RPMI7951 (cell line): ENCODE results near the gene PRKCD. TPM values are rescaled to one million over a fixed set of nuclear protein-coding genes. Genes with fewer than 3 reads are reported as not detected.

ENCODE experiments used
- DNase-seq: peaks from one replicate; pipeline ENCODE4 v3.0.0-alpha.2; 2012; ENCODE audit warnings: low read depth
- total RNA-seq: library from RNA; depleted of rRNA; stranded (reverse); fragments of >200 nt; shearing (Covaris generic); gene quantifications from 2 replicates; pipeline ENCODE4 v1.2.3, GENCODE V29; 2014; rRNA removed

The PRKCD gene
- total RNA-seq: 4.3 and 5.0 TPM in 2 replicates

DNA sequence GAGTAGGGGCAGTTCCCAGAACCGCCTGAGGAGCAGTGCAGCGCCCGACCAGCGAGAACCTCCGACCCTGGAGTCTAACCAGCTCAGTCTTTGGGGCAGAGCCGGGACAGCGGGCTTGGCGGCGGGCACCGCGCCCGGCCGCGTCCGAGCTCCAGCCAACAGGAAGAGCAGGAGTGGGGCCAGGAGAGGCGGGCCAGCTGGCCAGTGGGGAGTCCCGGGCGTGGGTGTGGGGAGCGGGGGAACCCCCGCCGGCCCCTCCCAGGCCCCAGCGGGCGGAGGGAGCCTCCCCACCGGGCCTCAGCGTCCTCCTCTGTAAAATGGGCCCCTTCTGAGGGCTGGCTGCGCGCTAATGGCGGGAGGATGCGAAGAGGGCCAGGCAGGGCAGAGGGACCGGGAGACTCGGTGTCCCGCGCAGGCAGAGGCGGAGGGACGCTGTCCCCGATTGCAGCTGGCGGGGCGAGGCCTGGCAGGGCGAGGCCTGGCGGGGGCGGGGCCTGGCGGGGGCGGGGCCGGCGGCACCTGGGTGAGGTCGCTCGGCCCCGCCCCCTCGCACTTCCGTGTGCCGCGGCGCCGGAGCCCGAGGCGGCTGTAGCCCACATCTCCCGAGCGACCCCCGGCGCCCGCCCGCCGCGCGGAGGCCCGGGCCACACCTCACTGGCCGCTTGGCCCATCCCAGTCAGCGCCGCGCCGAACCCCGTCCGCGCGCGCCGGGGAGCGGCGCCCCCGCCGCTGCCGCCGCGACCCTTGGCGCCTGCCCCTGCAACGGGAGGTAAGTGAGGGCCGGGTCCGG, at the start of gene PRKCD:
Gene PRKCD, plus strand, starts transcription at position 550 of the 790 bp plus-strand sequence. CDS start 17,214 bp downstream, outside the sequence.
- peak; percentile 93 for DNase-seq

DNA sequence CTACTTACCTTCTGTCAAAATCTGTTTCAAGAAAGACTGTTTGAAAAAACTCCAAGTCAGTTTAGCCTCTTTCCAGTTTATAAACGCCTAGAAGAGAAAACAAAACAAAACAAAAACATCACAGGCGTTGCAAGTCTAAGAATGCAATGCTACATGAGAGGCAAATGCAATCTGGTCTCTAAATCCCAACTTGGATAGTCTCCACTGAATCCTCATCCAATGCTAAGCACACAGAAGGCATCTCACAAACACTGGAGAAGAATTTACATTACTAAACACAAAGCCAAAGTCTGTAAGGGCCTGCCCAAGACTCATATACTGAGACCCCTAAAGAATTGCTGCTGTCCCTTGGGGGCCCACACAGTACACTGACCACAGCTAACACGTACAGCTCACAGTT, 49.2 kb upstream of the PRKCD start:
- no peak for DNase-seq

DNA sequence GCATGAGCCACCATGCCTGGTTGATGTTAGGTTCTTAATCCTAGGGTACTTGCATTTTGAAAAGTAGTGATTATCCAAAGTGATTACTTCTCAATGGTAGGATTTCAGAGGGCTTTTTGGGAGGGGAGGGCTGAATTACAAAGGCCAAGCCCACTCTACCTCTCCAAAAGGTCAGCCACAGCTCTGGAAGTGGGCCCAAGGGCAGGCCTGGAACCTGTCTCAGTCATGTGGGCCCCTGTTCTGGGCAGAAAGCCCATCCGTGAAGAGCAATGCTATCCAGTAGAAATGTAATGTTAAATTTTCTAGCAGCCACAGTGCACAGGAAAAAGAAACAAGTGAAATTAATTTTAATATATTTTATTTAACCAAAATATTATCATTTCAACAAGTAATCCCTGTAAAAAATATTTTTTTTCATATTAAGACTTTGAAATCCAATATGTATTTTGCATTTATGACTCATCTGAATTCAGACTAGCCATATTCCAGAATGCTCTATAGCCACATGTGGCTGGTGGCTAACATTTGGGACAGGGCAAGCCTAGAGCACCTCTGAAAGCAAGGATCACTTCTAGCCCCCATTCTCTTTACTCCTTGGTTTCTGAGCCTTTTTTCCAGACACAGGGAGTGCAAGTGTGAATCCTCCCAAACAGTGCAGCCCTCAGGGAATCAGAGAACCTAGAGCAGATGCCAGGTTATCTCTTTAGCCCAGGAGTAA, 47.6 kb upstream of the PRKCD start:
- no peak for DNase-seq

DNA sequence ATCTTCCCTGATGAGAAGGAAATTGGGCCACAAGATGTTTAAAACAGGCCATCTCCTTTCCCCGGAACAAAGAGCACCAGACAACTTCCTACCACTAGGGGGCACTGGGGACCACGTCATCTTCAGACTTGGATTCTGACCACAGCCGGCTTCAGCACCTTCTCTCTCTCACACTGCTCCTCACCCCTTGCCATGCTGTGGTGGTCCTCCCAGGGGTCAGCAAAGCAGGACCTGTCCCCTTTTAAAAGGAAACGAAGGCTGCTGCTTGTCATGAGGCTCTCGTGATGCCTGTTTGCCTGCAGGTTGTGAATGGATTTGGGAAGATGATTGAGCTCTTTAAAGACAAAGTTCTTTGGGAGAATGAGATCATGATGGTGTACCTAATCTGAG, 47.0 kb upstream of the PRKCD start:
- peak; percentile 77 for DNase-seq

- DNase-seq: peak; percentile 76
These were observed 46.5 kb upstream of the PRKCD start for GRCh38 chr3:53114412-53115074.

DNA sequence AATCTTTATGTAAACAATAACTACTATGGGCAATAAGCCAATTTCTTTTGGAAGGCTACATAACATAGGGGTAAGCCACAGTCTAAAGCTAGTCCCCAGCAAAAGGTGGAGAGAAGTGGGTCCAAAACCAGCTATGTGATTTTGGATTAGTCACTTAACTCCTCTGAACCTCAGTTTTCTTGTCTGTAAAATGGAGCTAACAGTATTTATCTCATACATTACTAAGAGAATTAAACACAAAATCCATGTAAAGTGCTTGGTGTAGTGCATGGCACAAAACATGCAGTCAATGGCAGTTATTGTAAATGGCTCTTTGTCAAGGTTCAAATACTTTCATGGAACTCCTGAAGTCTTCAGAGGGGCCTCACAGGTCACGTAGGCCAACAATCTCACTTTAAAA, 44.1 kb upstream of the PRKCD start:
- no peak for DNase-seq

DNA sequence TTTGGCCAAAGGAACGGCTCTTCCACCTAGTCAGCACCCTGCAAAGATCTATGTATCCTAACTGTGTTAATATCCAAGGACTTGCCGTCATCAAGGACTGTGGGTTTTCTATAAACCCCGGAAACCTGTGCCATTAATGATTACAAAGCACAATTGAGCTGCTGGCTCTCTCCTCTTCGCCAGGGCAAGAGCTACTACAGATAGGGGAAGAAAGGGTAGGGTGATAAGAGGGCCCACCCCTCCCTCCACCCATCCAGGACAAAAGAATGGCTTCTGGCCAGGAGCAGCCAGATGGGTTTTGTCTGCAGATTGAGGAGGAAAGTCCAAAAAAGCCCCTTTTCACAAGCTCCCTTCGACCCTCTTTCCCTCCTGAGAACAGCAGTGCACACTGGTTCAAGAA, 40.7 kb upstream of the PRKCD start:
- no peak for DNase-seq

GRCh38 chr3:53122255-53122932, 38.6 kb upstream of the PRKCD start:
- no peak for DNase-seq

GRCh38 chr3:53122933-53123305, 38.1 kb upstream of the PRKCD start:
- no peak for DNase-seq

- no peak for DNase-seq
These were observed 37.5 kb upstream of the PRKCD start for GRCh38 chr3:53123510-53123909.

DNA sequence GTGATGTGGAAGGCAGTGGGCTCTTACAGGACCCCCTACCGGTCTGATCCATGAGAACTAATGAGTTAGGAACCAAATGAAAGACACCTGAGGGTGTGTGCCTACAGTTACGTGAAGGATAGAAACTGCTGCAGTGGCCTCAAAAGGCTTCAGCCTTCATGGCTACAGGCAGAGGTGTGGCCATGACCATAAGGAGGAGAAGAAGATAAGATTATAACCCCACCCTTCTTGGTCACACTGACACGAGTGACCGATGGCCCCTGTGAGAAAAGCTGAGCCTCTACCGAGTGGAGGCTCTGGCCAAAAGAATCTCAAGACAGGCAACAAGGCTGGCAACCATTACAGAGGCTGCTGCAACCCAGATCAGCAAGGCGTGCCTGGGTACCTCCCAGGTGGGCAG, 37.1 kb upstream of the PRKCD start:
- DNase-seq: no peak

DNA sequence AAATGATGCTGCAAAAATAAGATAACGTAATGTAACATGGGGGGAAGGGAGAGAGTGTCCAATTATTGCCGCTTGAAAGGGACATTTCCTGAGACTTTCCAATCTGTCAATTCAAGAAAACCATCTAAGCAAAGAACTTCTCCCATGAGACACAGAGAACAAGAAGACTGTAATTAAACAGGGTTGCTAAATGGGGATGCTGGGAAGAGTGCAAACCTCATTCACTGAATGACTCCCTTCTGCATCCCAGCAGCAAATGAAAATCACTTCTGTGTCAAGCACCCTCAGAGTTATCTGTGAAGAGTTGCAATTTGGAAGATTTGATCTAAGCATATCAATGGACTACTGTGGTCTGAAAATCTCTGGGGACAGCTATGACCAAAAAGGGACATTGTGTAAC, 34.4 kb upstream of the PRKCD start:
- DNase-seq: no peak

GRCh38 chr3:53129344-53129743, 31.7 kb upstream of the PRKCD start:
- no peak for DNase-seq

DNA sequence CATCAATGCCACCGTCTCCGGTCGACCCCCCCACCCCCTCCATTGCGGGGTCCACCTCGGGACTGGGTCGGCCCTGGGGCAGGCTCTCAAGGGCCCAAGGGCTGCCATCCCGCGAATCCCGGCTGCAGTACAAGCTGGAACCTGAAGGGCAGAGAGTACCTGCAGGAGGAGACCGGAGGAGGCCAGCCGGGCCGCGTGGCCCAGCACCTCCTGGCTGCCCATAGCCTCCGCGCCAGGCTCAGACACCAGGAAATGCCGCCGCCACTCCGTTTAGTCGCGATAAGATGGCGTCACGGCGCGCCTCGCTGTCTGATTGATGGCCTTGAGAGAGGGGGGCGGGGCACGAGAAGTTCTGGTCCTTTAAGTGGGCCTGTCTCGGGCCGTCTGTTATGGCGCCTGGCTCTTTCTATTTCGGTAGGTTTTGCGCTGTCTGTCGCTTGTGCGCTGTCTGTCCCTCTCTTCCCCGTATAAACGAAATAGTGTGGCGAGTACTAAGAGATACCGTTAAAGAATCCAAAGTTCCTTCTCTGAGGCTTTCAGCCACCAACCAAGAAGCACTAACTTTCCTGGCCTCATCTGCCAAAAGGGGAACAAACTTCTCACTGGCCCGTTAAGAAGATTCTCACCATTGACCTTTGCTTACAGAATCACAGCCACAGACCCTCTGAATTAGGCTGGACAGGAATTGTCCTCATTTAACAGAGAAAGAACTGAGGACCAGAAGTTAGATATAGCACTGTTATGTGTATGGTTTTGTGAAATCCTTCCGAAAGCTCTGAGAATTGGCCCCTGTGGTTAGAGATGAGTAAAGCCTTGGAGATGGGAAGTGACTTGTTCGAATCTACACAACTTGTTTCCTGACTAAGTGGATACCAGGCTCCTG, 30.6 kb upstream of the PRKCD start, which contains the start of gene RFT1:
Gene RFT1, minus strand, starts transcription at position 257 of the 883 bp plus-strand sequence. Its CDS starts 35 bp downstream, at position 222.
- peak; percentile 96 for DNase-seq

DNA sequence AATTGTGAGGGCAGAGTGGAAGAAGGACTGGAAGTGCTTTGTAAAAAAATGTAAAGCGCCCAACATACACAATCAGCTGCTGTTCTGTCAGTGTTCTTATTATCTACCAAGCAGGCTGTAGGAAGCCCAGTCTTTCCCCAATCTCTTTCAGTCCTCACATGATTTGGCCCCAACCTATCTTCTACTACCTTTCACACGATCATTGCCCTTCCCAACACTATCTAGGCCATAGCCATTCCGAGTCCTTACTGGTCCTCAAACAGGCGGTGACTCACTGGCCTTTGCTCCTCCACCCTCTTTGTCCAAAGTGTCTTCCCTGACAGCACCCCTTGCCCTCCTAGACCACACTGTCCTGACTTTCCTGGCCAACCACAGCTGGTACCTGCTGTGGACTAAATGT, 29.9 kb upstream of the PRKCD start:
- DNase-seq: no peak

DNA sequence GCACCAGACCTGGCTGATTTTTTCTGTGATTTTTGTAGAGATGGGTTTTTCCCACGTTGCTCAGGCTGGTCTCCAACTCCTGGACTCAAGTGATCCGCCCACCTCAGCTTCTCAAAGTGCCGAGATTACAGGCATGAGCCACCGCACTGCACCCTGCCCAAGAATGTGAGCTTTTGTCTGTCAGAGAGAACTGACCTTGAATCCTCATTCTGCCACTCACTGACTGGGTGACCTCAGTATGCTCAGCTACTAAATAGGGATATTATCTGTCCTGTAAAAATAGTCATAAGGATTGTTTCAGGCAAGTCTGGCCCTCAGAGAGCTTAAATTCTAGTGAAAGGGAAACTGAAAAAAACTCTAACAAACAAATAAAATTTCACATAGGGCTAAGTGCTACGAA, 28.7 kb upstream of the PRKCD start:
- no peak for DNase-seq

DNA sequence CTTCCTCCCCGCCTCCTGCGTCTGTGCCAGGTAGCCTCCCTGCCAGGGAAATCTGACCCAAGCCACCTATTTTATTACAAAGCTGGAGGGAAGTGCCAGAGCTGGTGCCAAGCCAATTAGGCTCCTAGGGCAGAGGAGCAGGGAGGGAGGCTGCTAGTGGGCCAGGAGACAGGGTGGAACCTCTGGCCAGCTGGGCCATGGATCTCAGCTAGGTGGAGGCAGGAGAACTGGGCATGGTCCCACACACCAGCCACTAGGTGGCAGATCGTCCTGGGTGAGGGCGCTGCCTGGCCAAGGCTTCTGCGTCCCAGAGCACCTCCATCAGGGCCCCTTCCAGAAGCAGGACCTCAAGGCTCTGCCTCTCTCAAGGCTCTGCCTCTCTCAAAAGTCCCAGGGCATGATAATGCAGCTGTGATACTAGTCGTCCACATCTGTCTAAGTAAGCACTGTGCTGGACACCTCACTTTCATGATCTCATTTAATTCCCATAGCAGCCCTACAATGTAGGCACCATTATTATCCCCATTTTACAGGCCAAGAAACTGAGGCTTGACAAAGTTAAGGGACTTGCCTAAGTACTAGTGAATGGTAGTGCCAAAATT, 26.3 kb upstream of the PRKCD start:
- DNase-seq: peak; percentile 75

DNA sequence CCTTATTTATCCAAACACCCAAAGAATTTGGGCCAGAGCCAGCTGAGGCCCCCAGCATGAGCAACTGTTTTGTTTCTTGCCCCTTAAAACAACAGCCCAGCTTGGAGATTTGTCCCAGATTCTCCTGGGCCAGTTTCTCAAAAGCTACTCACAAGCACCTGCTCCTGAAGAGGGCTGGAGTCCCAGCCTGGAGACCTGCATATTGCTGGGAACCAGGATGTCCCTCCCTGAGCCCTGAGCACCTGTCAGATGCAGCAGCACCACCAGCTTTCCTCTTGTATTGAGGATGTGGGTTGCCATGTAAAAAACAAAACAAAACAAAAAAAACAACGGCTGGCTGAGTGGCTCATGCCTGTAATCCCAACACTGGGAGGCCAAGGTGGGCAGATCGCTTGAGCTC, 23.8 kb upstream of the PRKCD start:
- DNase-seq: no peak

DNA sequence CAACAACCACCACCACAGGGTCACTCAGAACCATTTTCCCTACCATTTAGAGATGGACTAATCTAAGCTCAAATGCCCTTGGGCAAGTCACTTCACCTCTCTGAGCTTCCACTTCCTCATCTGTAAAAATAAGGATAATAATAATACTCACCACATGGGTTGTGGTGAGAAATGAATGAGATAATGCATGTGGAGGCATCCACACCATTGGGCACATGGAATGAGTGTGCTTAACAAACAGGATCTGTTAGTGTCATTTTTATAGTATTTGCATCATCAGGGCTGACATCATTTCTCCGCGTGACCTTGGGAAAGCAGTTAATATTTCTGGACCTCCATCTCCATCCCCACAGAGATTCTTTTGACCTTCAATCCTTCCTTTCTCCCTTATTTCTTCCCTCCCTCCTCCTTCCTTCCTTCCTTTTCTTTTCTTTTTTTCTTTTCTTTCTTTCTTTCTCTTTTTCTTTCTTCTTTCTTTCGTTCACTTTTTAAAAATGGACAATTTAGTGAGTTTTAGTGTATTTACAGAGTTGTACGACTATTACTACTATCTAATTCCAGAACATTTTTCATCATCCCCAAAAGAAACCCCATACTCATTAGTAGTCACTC, 23.1 kb upstream of the PRKCD start:
- peak; percentile 46 for DNase-seq
